ENCODE results near the gene ZNF26. TPM values are rescaled to one million over a fixed set of nuclear protein-coding genes. Genes with fewer than 3 reads are reported as not detected.

The ZNF26 gene
- total RNA-seq, 1 donor from 2014 or later = 11.8 TPM

DNA sequence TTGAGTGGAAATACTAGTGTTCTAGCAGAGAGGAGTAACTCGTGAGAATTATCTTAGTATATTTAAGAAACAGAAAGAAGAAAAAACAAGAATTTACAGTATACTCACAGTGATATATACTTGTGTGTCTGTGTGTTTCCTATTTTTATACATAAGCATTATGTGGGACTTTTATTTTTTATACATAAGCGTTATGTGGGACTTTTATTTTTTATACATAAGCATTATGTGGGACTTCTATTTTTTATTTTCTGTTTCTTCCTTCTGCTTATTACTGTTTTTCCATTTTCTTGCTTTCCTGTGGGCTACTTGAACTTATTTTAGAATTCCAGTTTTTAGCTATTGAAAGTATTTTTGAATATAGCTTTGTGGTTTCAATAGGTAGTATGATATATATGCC, 87.7 kb downstream of the ZNF26 start:
- H3K27me3 ChIP-seq = no peaks in the 10 kb centered on the region
- no peak for DNase-seq (ENCODE audit: extremely low spot score in 2 of 2)
- H3K27ac ChIP-seq = no peak overlapping the region
- no peaks in the 10 kb centered on the region for H3K4me1 ChIP-seq
- intact Hi-C loops (cut with DNase I) = no loop called here
- H3K4me3 ChIP-seq = no peak overlapping the region
- H3K9me3 ChIP-seq = peaks cover 58% of the 10 kb centered on the region
- H3K36me3 ChIP-seq = no peaks in the 10 kb centered on the region
- TF ChIP-seq POLR2AphosphoS5 (IDR thresholded peaks at IDR 0.05; ENCODE audit: insufficient read depth in 1 of 2, low read depth in 1 of 2) = no peak
- TF ChIP-seq, protein P1, sequence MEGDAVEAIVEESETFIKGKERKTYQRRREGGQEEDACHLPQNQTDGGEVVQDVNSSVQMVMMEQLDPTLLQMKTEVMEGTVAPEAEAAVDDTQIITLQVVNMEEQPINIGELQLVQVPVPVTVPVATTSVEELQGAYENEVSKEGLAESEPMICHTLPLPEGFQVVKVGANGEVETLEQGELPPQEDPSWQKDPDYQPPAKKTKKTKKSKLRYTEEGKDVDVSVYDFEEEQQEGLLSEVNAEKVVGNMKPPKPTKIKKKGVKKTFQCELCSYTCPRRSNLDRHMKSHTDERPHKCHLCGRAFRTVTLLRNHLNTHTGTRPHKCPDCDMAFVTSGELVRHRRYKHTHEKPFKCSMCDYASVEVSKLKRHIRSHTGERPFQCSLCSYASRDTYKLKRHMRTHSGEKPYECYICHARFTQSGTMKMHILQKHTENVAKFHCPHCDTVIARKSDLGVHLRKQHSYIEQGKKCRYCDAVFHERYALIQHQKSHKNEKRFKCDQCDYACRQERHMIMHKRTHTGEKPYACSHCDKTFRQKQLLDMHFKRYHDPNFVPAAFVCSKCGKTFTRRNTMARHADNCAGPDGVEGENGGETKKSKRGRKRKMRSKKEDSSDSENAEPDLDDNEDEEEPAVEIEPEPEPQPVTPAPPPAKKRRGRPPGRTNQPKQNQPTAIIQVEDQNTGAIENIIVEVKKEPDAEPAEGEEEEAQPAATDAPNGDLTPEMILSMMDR (IDR thresholded peaks at IDR 0.05) = no peak
- TF ChIP-seq POLR2A (IDR thresholded peaks at IDR 0.05) = no peak

Small RNA genes within 50 kb of the gene (small RNA-seq; reads per million reads assigned to genes)
- not detected for gene RNU4ATAC12P

Other genes with a start within 250 kb of the ZNF26 start
- 63.1 TPM for gene ANKLE2, start 224.5 kb upstream of the ZNF26 start, total RNA-seq
- gene GOLGA3, start 157.5 kb upstream of the ZNF26 start, total RNA-seq = 49.8 TPM
- 37.1 TPM for gene CHFR, start 98.8 kb upstream of the ZNF26 start, total RNA-seq
- 10.1 TPM for gene ZNF605, start 30.1 kb upstream of the ZNF26 start, total RNA-seq
- gene ZNF84, start 51.1 kb downstream of the ZNF26 start, total RNA-seq = 24.6 TPM
- 9.3 TPM for gene ZNF140, start 94.6 kb downstream of the ZNF26 start, total RNA-seq
- gene ZNF891, start 143.9 kb downstream of the ZNF26 start, total RNA-seq = 3.4 TPM
- 10.8 TPM for gene ZNF10, start 144.3 kb downstream of the ZNF26 start, total RNA-seq
- 9.1 TPM for gene ZNF268, start 195.1 kb downstream of the ZNF26 start, total RNA-seq
- not detected for gene ANHX, start 249.5 kb downstream of the ZNF26 start, total RNA-seq